Neural cell (in vitro differentiated cells): ENCODE results near the gene SIRPG. TPM values are rescaled to one million over a fixed set of nuclear protein-coding genes. Genes with fewer than 3 reads are reported as not detected.
"Not testable (repeated sequence)": the region's sequence is repeated elsewhere in the genome, so short reads cannot be mapped to it uniquely, and the experiment has no call there.

Source experiments
- H2AFZ ChIP-seq: fragments of 200-600, 300-800 bp; sonication (generic), shearing (Covaris generic); 2 replicates; pipeline ENCODE4 v1.6.0; 2014; ENCODE audit warnings: low read depth, mild to moderate bottlenecking, antibody characterized with exemption, low read length, moderate library complexity
- H3F3A ChIP-seq: fragments of 200-600 bp; shearing (Covaris generic); 2 replicates; pipeline ENCODE4 v1.6.1; 2016; ENCODE audit warnings: mild to moderate bottlenecking, moderate library complexity, mixed read lengths, antibody characterized with exemption, low read length; ENCODE audit not compliant: insufficient read depth, poor library complexity, severe bottlenecking
- H3K27ac ChIP-seq: fragments of 200-600, 300-800 bp; sonication (generic), shearing (Covaris generic); 2 replicates; pipeline ENCODE4 v1.5.1; 2014; ENCODE audit warnings: mild to moderate bottlenecking, low read length, moderate library complexity
- H3K27me3 ChIP-seq: fragments of 300-800, 200-600 bp; sonication (generic), shearing (Covaris generic); 2 replicates; pipeline ENCODE4 v1.6.0; 2014; ENCODE audit warnings: mild to moderate bottlenecking, low read depth, low read length, moderate library complexity; ENCODE audit not compliant: insufficient read depth
- H3K36me3 ChIP-seq: fragments of 300-800, 200-600 bp; sonication (generic), shearing (Covaris generic); 2 replicates; pipeline ENCODE4 v1.5.1; 2014; ENCODE audit warnings: mild to moderate bottlenecking, antibody characterized with exemption, low read length, moderate library complexity; ENCODE audit not compliant: insufficient read depth
- H3K4me2 ChIP-seq: fragments of 300-800, 200-600 bp; sonication (generic), shearing (Covaris generic); 2 replicates; pipeline ENCODE4 v1.6.0; 2014; ENCODE audit warnings: mild to moderate bottlenecking, low read length
- H3K4me3 ChIP-seq: fragments of 300-800, 200-600 bp; sonication (generic), shearing (Covaris generic); 2 replicates; pipeline ENCODE4 v1.5.1; 2014; ENCODE audit warnings: mild to moderate bottlenecking, low read length, moderate library complexity
- H3K79me2 ChIP-seq: fragments of 200-600 bp; shearing (Covaris generic); replicated peaks from 2 replicates; pipeline ENCODE4 v1.6.0; 2014; ENCODE audit warnings: mild to moderate bottlenecking, low read length, moderate library complexity; ENCODE audit not compliant: insufficient read depth
- H3K9ac ChIP-seq: fragments of 300-800, 200-600 bp; sonication (generic), shearing (Covaris generic); 2 replicates; pipeline ENCODE4 v1.6.1; 2016; ENCODE audit warnings: mild to moderate bottlenecking, low read length, mixed read lengths
- H3K9me2 ChIP-seq: fragments of 200-600 bp; shearing (Covaris generic); 2 replicates; pipeline ENCODE4 v1.6.1; 2016; ENCODE audit warnings: mild to moderate bottlenecking, low read length, mixed read lengths; ENCODE audit not compliant: insufficient read depth
- H3K9me3 ChIP-seq: fragments of 200-600, 300-800 bp; sonication (generic), shearing (Covaris generic); 2 replicates; pipeline ENCODE4 v1.6.1; 2016; ENCODE audit warnings: mild to moderate bottlenecking, mixed run types, low read length, moderate library complexity, mixed read lengths
- H4K20me1 ChIP-seq: fragments of 200-600 bp; shearing (Covaris generic); 2 replicates; pipeline ENCODE4 v1.6.1; 2016; ENCODE audit warnings: mild to moderate bottlenecking, mixed run types; ENCODE audit not compliant: insufficient read depth
- CTCF ChIP-seq: fragments of 450-650 bp; IDR thresholded peaks from 2 replicates; pipeline ENCODE4 v1.5.1; 2014; ENCODE audit warnings: antibody characterized with exemption, mild to moderate bottlenecking, moderate library complexity; ENCODE audit not compliant: poor library complexity, severe bottlenecking
- EP300 ChIP-seq: fragments of 450-650 bp; conservative IDR thresholded peaks from 2 replicates; pipeline ENCODE4 v1.6.1; 2014; ENCODE audit warnings: antibody characterized with exemption, mild to moderate bottlenecking, moderate library complexity; ENCODE audit not compliant: poor library complexity, severe bottlenecking
- EZH2 ChIP-seq: fragments of 200-600, 300-800 bp; shearing (Covaris generic), sonication (generic); IDR thresholded peaks from 2 replicates; pipeline ENCODE4 v1.6.1; 2014; ENCODE audit warnings: antibody characterized with exemption, low read length, borderline replicate concordance, mild to moderate bottlenecking; ENCODE audit not compliant: insufficient read depth, poor library complexity, severe bottlenecking
- MXI1 ChIP-seq: fragments of 450-650 bp; conservative IDR thresholded peaks from 2 replicates; pipeline ENCODE4 v1.6.1; 2014; ENCODE audit warnings: antibody characterized with exemption, mild to moderate bottlenecking; ENCODE audit not compliant: poor library complexity, severe bottlenecking
- POLR2AphosphoS5 ChIP-seq: IDR thresholded peaks from 2 replicates; pipeline ENCODE4 v1.6.1; 2012
- RAD21 ChIP-seq: fragments of 450-650 bp; conservative IDR thresholded peaks from 2 replicates; pipeline ENCODE4 v1.6.1; 2014; ENCODE audit warnings: antibody characterized with exemption, mild to moderate bottlenecking, moderate library complexity
- REST ChIP-seq: IDR thresholded peaks from 2 replicates; pipeline ENCODE4 v1.6.1; 2012; ENCODE audit warnings: borderline replicate concordance
- SMC3 ChIP-seq: fragments of 450-650 bp; conservative IDR thresholded peaks from 2 replicates; pipeline ENCODE4 v1.6.1; 2014; ENCODE audit warnings: antibody characterized with exemption, mild to moderate bottlenecking, moderate library complexity; ENCODE audit not compliant: poor library complexity
- TAF1 ChIP-seq: IDR thresholded peaks from 2 replicates; pipeline ENCODE4 v1.6.1; 2012; ENCODE audit warnings: low read depth
- polyA plus RNA-seq: library from polyadenylated mRNA; depleted of rRNA; stranded (reverse); fragments of >200 nt; gene quantifications from 2 replicates; pipeline ENCODE4 v1.2.3, GENCODE V29; 2014

SIRPG gene
- polyA plus RNA-seq, 1 donor from 2014 or later = not detected

GRCh38 chr20:1608678-1609347 is 48.8 kb downstream of the SIRPG start:
- not testable (repeated sequence) for H3K9me2 ChIP-seq, H3K4me2 ChIP-seq, H4K20me1 ChIP-seq, H3K79me2 ChIP-seq, H3K9me3 ChIP-seq, H2AFZ ChIP-seq, H3F3A ChIP-seq, H3K9ac ChIP-seq, H3K4me3 ChIP-seq, H3K27ac ChIP-seq, H3K27me3 ChIP-seq, H3K36me3 ChIP-seq

- TF ChIP-seq POLR2AphosphoS5 = no peak
- TF ChIP-seq RAD21 = no peak
- no peak for TF ChIP-seq CTCF
- no peak for TF ChIP-seq EP300
- TF ChIP-seq REST = no peak
- no peak for TF ChIP-seq MXI1
- TF ChIP-seq EZH2 = no peak
- no peak for TF ChIP-seq SMC3
- no peak for TF ChIP-seq TAF1
- Histone ChIP-seq H3K79me2 (no peaks in the 10 kb centered on the region), H4K20me1 (no peaks in the 10 kb centered on the region), H3K27me3 (no peaks in the 10 kb centered on the region), H3K9ac (no peak overlapping the region), H3F3A (no peaks in the 10 kb centered on the region), H3K9me2 (no peaks in the 10 kb centered on the region), H3K27ac (no peak overlapping the region), H3K4me2 (no peak overlapping the region), H3K36me3 (no peaks in the 10 kb centered on the region), H2AFZ (no peak overlapping the region), H3K4me3 (no peak overlapping the region), H3K9me3 (no peaks in the 10 kb centered on the region)
These were observed 56.8 kb downstream of the SIRPG start for GRCh38 chr20:1600736-1601135.

- no peak overlapping the region for H2AFZ ChIP-seq
- TF ChIP-seq EP300 = no peak
- no peak for TF ChIP-seq POLR2AphosphoS5
- TF ChIP-seq REST = no peak
- no peak for TF ChIP-seq MXI1
- no peak for TF ChIP-seq TAF1
- TF ChIP-seq RAD21 = no peak
- no peak for TF ChIP-seq SMC3
- TF ChIP-seq CTCF = no peak
- TF ChIP-seq EZH2 = no peak
These were observed 62.2 kb downstream of the SIRPG start for GRCh38 chr20:1595333-1595732.

More at GRCh38 chr20:1595333-1595732, 62.2 kb downstream of the SIRPG start:
- no peaks in the 10 kb centered on the region for H3K79me2 ChIP-seq
- H3K9ac ChIP-seq = no peak overlapping the region
- no peak overlapping the region for H3K27ac ChIP-seq
- no peak overlapping the region for H3K4me3 ChIP-seq
- no peaks in the 10 kb centered on the region for H4K20me1 ChIP-seq
- no peaks in the 10 kb centered on the region for H3K9me3 ChIP-seq
- H3K36me3 ChIP-seq = no peaks in the 10 kb centered on the region
- no peak overlapping the region for H3K4me2 ChIP-seq
- H3K27me3 ChIP-seq = no peaks in the 10 kb centered on the region
- H3K9me2 ChIP-seq = no peaks in the 10 kb centered on the region
- H3F3A ChIP-seq = no peaks in the 10 kb centered on the region
